ENCODE results near the gene ATPAF1.

DNA sequence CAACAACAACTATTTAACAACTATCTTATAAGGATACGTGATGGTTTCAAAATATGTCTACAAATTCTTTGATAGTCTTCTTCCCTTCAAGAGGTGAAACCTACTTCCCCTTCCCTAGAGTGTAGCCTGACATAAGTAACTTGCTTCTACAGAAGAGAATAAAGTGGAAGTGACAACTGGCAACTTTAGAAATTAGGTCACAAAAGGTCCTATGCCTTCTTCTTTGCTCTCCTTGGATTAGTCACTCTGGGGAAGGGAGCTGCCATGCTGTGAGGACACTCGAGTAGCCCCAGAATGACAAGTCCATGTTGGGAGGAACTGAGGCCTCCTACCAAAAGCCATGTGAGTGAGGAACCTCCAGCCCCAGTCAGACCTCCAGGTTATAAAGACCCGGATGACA lies 31.5 kb upstream of the ATPAF1 start:
- TF ChIP-seq, protein P1, sequence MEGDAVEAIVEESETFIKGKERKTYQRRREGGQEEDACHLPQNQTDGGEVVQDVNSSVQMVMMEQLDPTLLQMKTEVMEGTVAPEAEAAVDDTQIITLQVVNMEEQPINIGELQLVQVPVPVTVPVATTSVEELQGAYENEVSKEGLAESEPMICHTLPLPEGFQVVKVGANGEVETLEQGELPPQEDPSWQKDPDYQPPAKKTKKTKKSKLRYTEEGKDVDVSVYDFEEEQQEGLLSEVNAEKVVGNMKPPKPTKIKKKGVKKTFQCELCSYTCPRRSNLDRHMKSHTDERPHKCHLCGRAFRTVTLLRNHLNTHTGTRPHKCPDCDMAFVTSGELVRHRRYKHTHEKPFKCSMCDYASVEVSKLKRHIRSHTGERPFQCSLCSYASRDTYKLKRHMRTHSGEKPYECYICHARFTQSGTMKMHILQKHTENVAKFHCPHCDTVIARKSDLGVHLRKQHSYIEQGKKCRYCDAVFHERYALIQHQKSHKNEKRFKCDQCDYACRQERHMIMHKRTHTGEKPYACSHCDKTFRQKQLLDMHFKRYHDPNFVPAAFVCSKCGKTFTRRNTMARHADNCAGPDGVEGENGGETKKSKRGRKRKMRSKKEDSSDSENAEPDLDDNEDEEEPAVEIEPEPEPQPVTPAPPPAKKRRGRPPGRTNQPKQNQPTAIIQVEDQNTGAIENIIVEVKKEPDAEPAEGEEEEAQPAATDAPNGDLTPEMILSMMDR (conservative IDR thresholded peaks at IDR 0.05; ENCODE audit: low read length) = no peak
- TF ChIP-seq EZH2phosphoT487 (IDR thresholded peaks at IDR 0.05; ENCODE audit: borderline replicate concordance) = no peak
